H1 (cell line): ENCODE data around the gene BCAS3. TPM values are rescaled to one million over a fixed set of nuclear protein-coding genes. Genes with fewer than 3 reads are reported as not detected.

Experiments used
- CTCF ChIA-PET: fragments of 300-600 bp; sonication (Branson Sonifier 250); formaldehyde crosslinking; loops from one replicate; lab custom pipeline; 2021; ENCODE audit not compliant: partially characterized antibody; lab: Charles Lee
- POLR2A ChIA-PET: fragments of 300-600 bp; sonication (Branson Sonifier 250); formaldehyde crosslinking; loops from one replicate; lab custom pipeline; 2021; ENCODE audit warnings: inconsistent platforms; ENCODE audit not compliant: partially characterized antibody; lab: Charles Lee
- DNase-seq, 2 experiments: peaks; one replicate each; pipeline versions ENCODE4 v3.0.0 to v3.0.0-alpha.2; 2010 to 2022; ENCODE audit warnings: low spot score in 2 of 2, low read depth in 1 of 2, mixed read lengths in 1 of 2
- FAIRE-seq: peaks from 2 replicates; lab custom pipeline; 2011; peaks lifted over from hg19 to GRCh38; lab: Jason Lieb, UNC
- H2AFZ ChIP-seq: 2 replicates; pipeline ENCODE4 v1.8.1; 2012; ENCODE audit warnings: low read length, inconsistent platforms
- H2AK5ac ChIP-seq: 2 replicates; pipeline ENCODE4 v1.6.1; 2013; ENCODE audit warnings: low read depth, low read length
- H2BK120ac ChIP-seq: replicated peaks from 2 replicates; pipeline ENCODE3; 2013; ENCODE audit warnings: low read depth, low read length, inconsistent platforms
- H2BK12ac ChIP-seq: 2 replicates; pipeline ENCODE4 v1.6.1; 2013; ENCODE audit warnings: low read depth, low read length
- H2BK15ac ChIP-seq: 2 replicates; pipeline ENCODE4 v1.6.1; 2013; ENCODE audit warnings: low read length
- H2BK20ac ChIP-seq: 2 replicates; pipeline ENCODE4 v1.6.1; 2013; ENCODE audit warnings: low read length
- H2BK5ac ChIP-seq: 2 replicates; pipeline ENCODE4 v1.6.1; 2013; ENCODE audit warnings: low read depth, low read length
- H3K14ac ChIP-seq: 2 replicates; pipeline ENCODE4 v1.6.1; 2013; ENCODE audit warnings: inconsistent platforms; ENCODE audit not compliant: insufficient read length
- H3K18ac ChIP-seq: 2 replicates; pipeline ENCODE4 v1.6.1; 2013; ENCODE audit warnings: low read length; ENCODE audit errors: extremely low read depth
- H3K23ac ChIP-seq: 2 replicates; pipeline ENCODE4 v1.6.1; 2013; ENCODE audit warnings: inconsistent platforms; ENCODE audit not compliant: insufficient read length
- H3K23me2 ChIP-seq: 2 replicates; pipeline ENCODE4 v1.6.1; 2013; ENCODE audit warnings: low read depth, low read length
- H3K27ac ChIP-seq: 2 replicates; pipeline ENCODE4 v1.6.1; 2011; ENCODE audit warnings: low read depth, low read length, inconsistent platforms
- H3K27me3 ChIP-seq, 4 experiments: replicated peaks in 1 of 4; 1 replicate in 1 of 4; 2 replicates in 3 of 4; pipeline versions ENCODE4 v1.6.1 to v1.8.1; 2011 to 2013; ENCODE audit warnings: low read length in 3 of 4, mild to moderate bottlenecking in 3 of 4, inconsistent platforms in 2 of 4, mixed read lengths in 2 of 4, moderate library complexity in 1 of 4; ENCODE audit not compliant: control insufficient read depth in 3 of 4, insufficient read depth in 3 of 4; ENCODE audit errors: extremely low read depth in 1 of 4
- H3K36me3 ChIP-seq, 4 experiments: 2 replicates each; pipeline versions ENCODE4 v1.6.1 to v1.8.1; 2011 to 2013; ENCODE audit warnings: mild to moderate bottlenecking in 4 of 4, low read length in 3 of 4, moderate library complexity in 2 of 4, control low read depth in 1 of 4, inconsistent platforms in 1 of 4; ENCODE audit not compliant: insufficient read depth in 4 of 4, control insufficient read depth in 2 of 4
- H3K4ac ChIP-seq: replicated peaks from 2 replicates; pipeline ENCODE3; 2013; ENCODE audit warnings: low read length, low read depth, mixed read lengths, inconsistent platforms; ENCODE audit not compliant: insufficient read length
- H3K4me1 ChIP-seq, 4 experiments: replicated peaks in 1 of 4; 1 replicate in 1 of 4; 2 replicates in 3 of 4; pipeline versions ENCODE4 v1.6.1 to v1.8.1; 2011 to 2013; ENCODE audit warnings: low read length in 3 of 4, inconsistent platforms in 2 of 4, mixed read lengths in 1 of 4; ENCODE audit not compliant: insufficient read depth in 4 of 4, control insufficient read depth in 3 of 4
- H3K4me2 ChIP-seq, 2 experiments: 2 replicates each; pipeline versions ENCODE4 v1.6.1 to v1.8.1; 2011 to 2013; ENCODE audit warnings: low read depth in 2 of 2, low read length in 2 of 2, control low read depth in 1 of 2, inconsistent platforms in 1 of 2, mild to moderate bottlenecking in 1 of 2; ENCODE audit not compliant: insufficient read depth in 1 of 2
- H3K4me3 ChIP-seq, 4 experiments: fragments of 200-600, 300-600 bp in 1 of 4; sonication (generic), shearing (Covaris generic), sonication (Bioruptor Twin) in 1 of 4; 2 replicates each; pipeline versions ENCODE4 v1.5.1 to v1.8.1; 2011 to 2016; ENCODE audit warnings: low read length in 4 of 4, low read depth in 3 of 4, control low read depth in 2 of 4, inconsistent platforms in 2 of 4, mild to moderate bottlenecking in 2 of 4, mixed read lengths in 1 of 4, moderate library complexity in 1 of 4; ENCODE audit not compliant: insufficient read depth in 2 of 4; ENCODE audit errors: extremely low read depth in 1 of 4
- H3K56ac ChIP-seq: replicated peaks from 2 replicates; pipeline ENCODE3; 2013; ENCODE audit warnings: low read depth, mild to moderate bottlenecking, mixed read lengths, low read length, inconsistent platforms; ENCODE audit not compliant: insufficient read length
- H3K79me1 ChIP-seq: 2 replicates; pipeline ENCODE4 v1.6.1; 2013; ENCODE audit warnings: low read depth, low read length, control low read depth
- H3K79me2 ChIP-seq, 2 experiments: 2 replicates each; pipeline versions ENCODE4 v1.6.1 to v1.8.1; 2012 to 2013; ENCODE audit warnings: low read length in 2 of 2, mild to moderate bottlenecking in 2 of 2, inconsistent platforms in 1 of 2; ENCODE audit not compliant: insufficient read depth in 2 of 2, control insufficient read depth in 1 of 2
- H3K9ac ChIP-seq, 4 experiments: replicated peaks in 1 of 4; 1 replicate in 1 of 4; 2 replicates in 3 of 4; pipeline versions ENCODE4 v1.6.1 to v1.8.1; 2011 to 2013; ENCODE audit warnings: low read depth in 3 of 4, low read length in 3 of 4, control low read depth in 2 of 4, mild to moderate bottlenecking in 2 of 4, moderate library complexity in 2 of 4, inconsistent platforms in 1 of 4; ENCODE audit errors: extremely low read depth in 1 of 4
- H3K9me3 ChIP-seq, 2 experiments: 2 replicates each; pipeline versions ENCODE4 v1.6.1 to v1.8.1; 2012 to 2013; ENCODE audit warnings: mild to moderate bottlenecking in 2 of 2, moderate library complexity in 2 of 2, control low read depth in 1 of 2, inconsistent platforms in 1 of 2, low read depth in 1 of 2, low read length in 1 of 2, mixed read lengths in 1 of 2; ENCODE audit not compliant: insufficient read depth in 2 of 2
- H4K20me1 ChIP-seq, 2 experiments: replicated peaks in 1 of 2; 2 replicates each; pipeline versions ENCODE3 to v1.8.1; 2011 to 2013; ENCODE audit warnings: inconsistent platforms in 2 of 2, low read length in 2 of 2, mild to moderate bottlenecking in 1 of 2; ENCODE audit not compliant: insufficient read depth in 2 of 2, control insufficient read depth in 1 of 2
- H4K5ac ChIP-seq: 2 replicates; pipeline ENCODE4 v1.6.1; 2013; ENCODE audit warnings: low read length, low read depth, mixed read lengths, inconsistent platforms; ENCODE audit not compliant: insufficient read length
- H4K8ac ChIP-seq: 2 replicates; pipeline ENCODE4 v1.8.0; 2013; ENCODE audit warnings: mild to moderate bottlenecking, moderate library complexity, low read length, inconsistent platforms; ENCODE audit not compliant: insufficient read depth; ENCODE audit errors: extremely low read depth
- H4K91ac ChIP-seq: replicated peaks from 2 replicates; pipeline ENCODE3; 2013; ENCODE audit warnings: low read length, mixed read lengths, inconsistent platforms; ENCODE audit not compliant: insufficient read length
- ASH2L ChIP-seq: fragments of 200-600, 300-600 bp; sonication (generic); IDR thresholded peaks from one replicate; pipeline ENCODE4 v1.7.1; 2017; ENCODE audit warnings: low read length
- ATF3 ChIP-seq: IDR thresholded peaks from 2 replicates; pipeline ENCODE4 v1.6.1; 2011; ENCODE audit warnings: low read depth, mild to moderate bottlenecking, low read length; ENCODE audit not compliant: insufficient read depth
- BACH1 ChIP-seq: IDR thresholded peaks from 2 replicates; pipeline ENCODE4 v1.6.1; 2012; ENCODE audit warnings: low read length, improper control_type of control experiment
- CHD2 ChIP-seq: IDR thresholded peaks from 2 replicates; pipeline ENCODE4 v1.6.1; 2012; ENCODE audit warnings: low read length, improper control_type of control experiment
- CTBP2 ChIP-seq: IDR thresholded peaks from 2 replicates; pipeline ENCODE4 v1.7.0; 2011; ENCODE audit warnings: borderline replicate concordance, mild to moderate bottlenecking, moderate library complexity, mixed read lengths, low read length; ENCODE audit not compliant: insufficient read depth, insufficient read length
- EZH2 ChIP-seq: fragments of 200-600 bp; sonication (generic); IDR thresholded peaks from 2 replicates; pipeline ENCODE4 v1.7.1; 2012; ENCODE audit warnings: low read depth, mild to moderate bottlenecking, moderate library complexity, low read length, inconsistent platforms; ENCODE audit not compliant: severe bottlenecking
- GABPA ChIP-seq: IDR thresholded peaks from 2 replicates; pipeline ENCODE4 v1.6.1; 2011; ENCODE audit warnings: mild to moderate bottlenecking, low read length, moderate library complexity, borderline replicate concordance; ENCODE audit not compliant: insufficient read depth
- GTF2F1 ChIP-seq: IDR thresholded peaks from 2 replicates; pipeline ENCODE4 v1.6.1; 2012; ENCODE audit warnings: low read depth, low read length, improper control_type of control experiment, borderline replicate concordance
- HDAC6 ChIP-seq: IDR thresholded peaks from one replicate; pipeline ENCODE4 v1.7.1; 2012; ENCODE audit warnings: low read depth, mild to moderate bottlenecking, inconsistent platforms, low read length, moderate library complexity
- KDM1A ChIP-seq: fragments of 200-600, 300-600 bp; sonication (generic); IDR thresholded peaks from 2 replicates; pipeline ENCODE4 v1.7.1; 2016; ENCODE audit warnings: mild to moderate bottlenecking, low read length, borderline replicate concordance
- KDM4A ChIP-seq: IDR thresholded peaks from one replicate; pipeline ENCODE4 v1.7.1; 2012; ENCODE audit warnings: low read depth, mild to moderate bottlenecking, moderate library complexity, low read length, inconsistent platforms; ENCODE audit not compliant: severe bottlenecking
- SP1 ChIP-seq: IDR thresholded peaks from 2 replicates; pipeline ENCODE4 v1.6.1; 2011; ENCODE audit warnings: low read depth, low read length
- TAF7 ChIP-seq: optimal IDR thresholded peaks from 2 replicates; pipeline ENCODE3; 2011; ENCODE audit warnings: low read depth, mild to moderate bottlenecking, inconsistent platforms, low read length, moderate library complexity, borderline replicate concordance
- WGBS, 2 experiments: shearing (Covaris generic) in 1 of 2; methylation state at CpG; one replicate each; pipeline versions ENCODE4 v1.1.6 to v1.1.7; 2013 to 2015; ENCODE audit warnings: low lambda C conversion rate in 2 of 2, mixed read lengths in 2 of 2, inconsistent platforms in 1 of 2, low coverage in 1 of 2, missing lambda C conversion rate in 1 of 2; ENCODE audit not compliant: insufficient replicate concordance in 2 of 2, insufficient coverage in 1 of 2, insufficient read length in 1 of 2; ENCODE audit errors: extremely low coverage in 1 of 2, missing lambda C conversion rate in 1 of 2; 5-methylcytosine and 5-hydroxymethylcytosine counted together
- polyA plus RNA-seq, 7 experiments: library from polyadenylated mRNA; depleted of rRNA in 3 of 7; stranded (reverse) in 5 of 7; unstranded in 2 of 7; fragments of >200 nt in 5 of 7; fragments of 200-250 nt in 2 of 7; gene quantifications; 1 replicate in 5 of 7; 2 replicates in 1 of 7; 4 replicates in 1 of 7; pipeline versions ENCODE4 v1.2.1 to v1.2.3, GENCODE V29; 2011 to 2013; ENCODE audit warnings: missing spikeins in 2 of 7, mixed read lengths in 2 of 7
- total RNA-seq: library from RNA; stranded (reverse); fragmentation: NEBNext Ultra II Directional; extraction: Animal tissue kit (Norgen Biotek cat#: 25700); gene quantifications from 2 replicates; pipeline ENCODE4 v1.2.1, GENCODE V29; 2021

The BCAS3 gene
- total and polyA plus RNA-seq, 2 of the 8 experiments (the other 6 are each of a cell fraction or from before 2014, with no cell fraction given), result 9.9 to 13.3 TPM

GRCh38 chr17:61385577-61386236 lies 708.1 kb downstream of the BCAS3 start:
- Histone ChIP-seq H3K36me3 (no peaks in the 10 kb centered on the region), H3K4me2 (no peak overlapping the region), H3K23ac (no peak overlapping the region), H2AK5ac (no peak overlapping the region), H3K79me1 (no peaks in the 10 kb centered on the region; the same call in 1 of the 2 replicates), H4K5ac (no peak overlapping the region), H3K9ac (no peak overlapping the region), H2BK20ac (no peak overlapping the region), H4K91ac (no peak overlapping the region), H3K4me1 (no peaks in the 10 kb centered on the region; a peak in 1 of 7 replicates), H3K23me2 (no peaks in the 10 kb centered on the region), H3K56ac (no peak overlapping the region), H3K27ac (no peak overlapping the region), H3K79me2 (no peaks in the 10 kb centered on the region), H2BK12ac (no peak overlapping the region), H3K14ac (no peak overlapping the region), H3K27me3 (no peaks in the 10 kb centered on the region; a peak in 1 of 7 replicates), H2BK5ac (no peak overlapping the region), H3K18ac (no peak overlapping the region), H2AFZ (no peak overlapping the region), H4K20me1 (no peaks in the 10 kb centered on the region), H3K4me3 (no peak overlapping the region), H3K4ac (no peak overlapping the region), H4K8ac (no peak overlapping the region), H3K9me3 (no peaks in the 10 kb centered on the region), H2BK120ac (no peak overlapping the region), H2BK15ac (no peak overlapping the region)
- CTCF ChIA-PET, result interaction anchor here (1.1 to 2.1 kb wide), 2 partner anchors 9 to 414 kb away, joined by 4 to 9 read pairs; no protein-coding TSS in a partner anchor
- POLR2A ChIA-PET, result no interaction called here
- FAIRE-seq, result no peak
- DNase-seq, result no peak
- TF ChIP-seq CHD2 (no peak), HDAC6 (no peak), TAF7 (no peak), GTF2F1 (no peak), ASH2L (no peak), ATF3 (no peak), SP1 (no peak), GABPA (no peak), BACH1 (no peak), CTBP2 (no peak), EZH2 (no peak), KDM1A (no peak), KDM4A (no peak)
- WGBS, 2 experiments, result 94% methylated on average over 14 of the region's 15 CpGs; no CpG with 5 or more reads in 1 of the 2 experiments
